SHP77 treated with DMSO at 0.1 percent for 48 hours (cell line): Measurements from ENCODE around the gene ADRA2B.

ENCODE experiments used
- DNase-seq: peaks from one replicate; lab custom pipeline; 2025; lab: John Stamatoyannopoulos, UW

The ADRA2B gene

DNA sequence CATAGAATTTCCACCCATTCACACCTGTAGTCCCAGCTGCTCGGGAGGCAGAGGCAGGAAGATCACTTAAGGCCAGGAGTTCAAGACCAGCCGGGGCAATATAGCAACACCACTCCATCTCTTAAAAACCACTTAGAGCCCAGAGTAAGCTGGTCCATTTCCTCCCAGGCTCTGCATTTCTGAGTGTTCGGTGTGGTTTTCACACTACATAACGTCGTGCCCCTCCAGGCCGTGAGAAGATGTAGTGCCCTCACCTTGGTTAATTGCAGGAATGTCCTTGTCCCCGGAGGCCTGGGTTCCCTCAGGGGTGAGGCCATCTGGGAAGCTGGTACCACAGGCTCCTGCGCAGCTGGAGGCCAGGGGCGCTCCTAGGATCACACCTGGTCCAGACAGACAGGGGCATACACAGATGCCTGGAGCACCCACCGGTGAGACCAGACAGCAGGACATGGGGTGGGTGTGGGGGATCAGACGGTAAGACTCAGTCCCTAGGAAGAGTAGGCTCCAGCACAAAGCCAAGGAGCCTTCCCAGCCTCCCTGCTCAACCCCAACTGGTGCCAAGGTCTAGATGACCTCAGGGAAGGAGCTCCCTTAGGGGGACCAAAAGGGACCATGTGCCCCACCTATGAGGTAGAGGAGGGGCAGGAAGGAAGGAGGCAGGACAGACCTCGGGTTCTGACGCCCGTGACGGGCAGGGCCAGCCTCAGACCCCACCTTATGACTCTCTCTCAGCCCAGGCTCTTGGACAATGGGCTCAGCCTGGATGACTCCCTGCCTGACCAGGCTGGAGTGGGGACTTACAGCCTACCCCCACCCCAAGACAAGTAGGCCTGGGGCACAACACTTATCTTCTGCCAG lies 21.2 kb upstream of the ADRA2B start:
- DNase-seq, result no peak

DNA sequence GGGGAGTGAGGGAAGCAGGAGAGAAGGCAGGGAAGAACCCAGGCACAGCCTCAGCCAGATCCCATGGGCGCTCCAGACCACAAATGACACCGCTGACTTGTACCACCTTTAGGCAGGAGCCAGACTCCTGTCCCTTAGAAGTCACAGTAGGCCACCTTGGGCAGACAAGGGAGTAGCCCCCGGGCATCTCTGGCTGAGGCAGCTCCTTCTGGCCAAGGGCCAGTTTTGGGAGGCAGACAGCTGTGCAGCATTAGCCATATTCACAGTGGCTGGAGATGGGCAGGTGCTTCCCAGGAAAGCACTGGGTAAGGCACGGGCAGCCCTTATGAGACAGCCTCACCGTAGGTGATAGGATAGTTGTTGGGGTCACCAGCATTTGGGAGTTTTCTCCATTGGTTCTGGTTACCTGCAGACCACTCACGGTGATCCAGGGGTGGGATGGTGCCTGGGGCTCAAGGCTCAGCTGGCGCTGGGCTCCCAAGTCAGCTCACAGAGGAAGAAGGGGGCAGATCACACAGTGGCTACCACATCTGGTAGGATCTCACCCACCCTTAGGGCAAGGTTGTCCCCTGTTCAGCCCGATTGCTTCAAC lies 19.9 kb upstream of the ADRA2B start:
- DNase-seq, result no peak

DNA sequence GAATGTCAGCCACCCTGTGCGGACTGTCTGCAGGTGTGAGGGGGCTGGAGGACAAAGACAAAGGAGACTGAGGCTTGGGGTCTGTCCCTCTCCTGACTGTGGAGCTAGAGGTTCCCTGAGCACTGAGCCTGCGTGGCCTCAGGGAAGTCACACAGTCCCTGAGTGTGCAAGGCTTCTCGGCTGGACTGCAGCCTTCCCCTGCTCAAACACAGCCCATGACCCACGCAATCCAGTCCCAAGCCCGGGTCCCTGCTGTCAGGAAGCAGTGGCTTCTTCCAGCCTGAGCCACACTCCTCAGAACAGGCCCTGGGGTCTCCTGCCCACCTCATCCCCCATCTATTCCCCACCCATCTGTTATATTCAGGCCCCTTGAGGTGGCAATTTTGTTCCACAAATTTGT lies 19.2 kb upstream of the ADRA2B start:
- no peak for DNase-seq

DNA sequence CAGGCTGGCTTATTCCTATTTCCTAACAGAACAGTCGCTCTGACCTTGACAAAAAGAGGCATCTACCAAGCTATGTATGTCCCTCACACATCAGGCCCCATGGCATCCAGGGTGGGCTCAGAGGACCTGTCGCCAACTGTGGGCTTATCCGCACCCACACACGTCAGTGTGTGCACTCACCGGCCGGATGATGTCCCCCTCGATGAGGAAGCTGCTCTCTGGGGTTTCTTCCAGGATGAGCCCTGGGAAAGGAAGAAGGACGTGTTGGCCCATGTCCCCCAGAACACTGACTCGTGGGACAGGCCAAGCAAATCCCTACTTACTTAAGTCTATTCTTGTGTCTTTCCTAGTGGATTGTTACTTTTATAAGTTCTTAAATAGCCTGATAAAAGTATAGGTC lies 18.8 kb upstream of the ADRA2B start:
- DNase-seq, result no peak

DNA sequence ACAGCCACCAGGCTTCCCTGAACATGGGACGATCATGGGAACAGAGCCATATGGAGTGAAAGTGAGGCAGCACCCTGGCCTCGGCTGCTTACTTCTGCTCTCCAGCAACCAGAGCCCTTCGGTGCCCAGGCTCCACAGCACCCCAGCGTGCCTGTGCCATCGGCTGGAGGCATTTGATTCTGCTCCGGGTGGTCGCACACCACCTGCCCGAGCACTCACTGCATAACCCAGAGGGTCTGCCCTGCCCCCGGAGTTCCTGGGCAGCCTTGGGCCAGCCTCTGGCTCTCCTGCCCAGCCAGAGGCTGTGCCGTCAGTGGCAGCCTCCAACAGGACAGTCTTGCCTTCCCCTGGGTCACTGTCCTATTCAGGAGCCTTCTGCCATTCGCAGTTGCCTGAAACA lies 18.1 kb upstream of the ADRA2B start:
- DNase-seq, result no peak

DNA sequence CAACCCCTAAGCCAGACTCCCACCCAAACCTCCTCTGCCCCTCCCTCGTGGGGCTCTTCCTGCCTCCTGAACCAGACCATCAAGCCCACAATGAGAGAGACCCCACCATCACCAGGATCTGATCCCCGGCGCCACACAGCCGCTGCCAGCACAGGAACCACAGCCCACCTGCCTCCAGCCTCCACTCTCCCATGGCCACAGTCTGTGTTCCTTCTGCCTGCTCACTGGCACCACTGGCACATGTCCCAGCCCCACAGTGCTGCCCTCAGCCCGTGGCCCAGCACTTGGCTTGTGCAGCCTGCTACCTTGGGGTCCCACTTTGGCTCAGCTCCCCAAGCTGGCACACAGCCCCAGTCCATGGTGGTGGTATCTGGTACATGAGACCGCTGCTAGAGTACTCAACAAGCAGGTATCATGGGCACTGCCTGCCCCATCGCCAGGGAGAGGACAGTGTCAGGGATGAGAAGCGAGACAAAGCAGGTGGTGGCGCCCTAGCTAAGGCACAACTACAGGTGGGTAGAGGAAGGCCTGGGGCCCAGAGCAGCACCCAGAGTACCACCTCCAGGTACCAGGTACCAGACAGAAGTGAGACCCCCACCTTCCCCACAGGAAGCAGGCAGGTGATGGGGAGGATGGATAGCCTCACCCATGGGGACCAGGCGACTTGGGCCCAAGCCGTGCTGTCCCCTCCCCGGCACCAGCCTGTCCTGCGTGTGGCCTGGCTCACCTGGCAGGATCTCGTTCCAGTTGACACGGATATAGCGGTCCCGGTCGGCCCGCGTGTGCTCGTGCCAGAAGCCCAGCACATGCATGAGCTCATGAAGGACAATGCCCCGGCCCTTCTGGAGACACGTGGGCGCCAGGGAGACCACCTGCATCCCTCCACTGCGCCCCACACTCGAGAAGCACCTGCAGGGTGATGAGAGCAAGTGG lies 15.7 kb upstream of the ADRA2B start:
- no peak for DNase-seq

DNA sequence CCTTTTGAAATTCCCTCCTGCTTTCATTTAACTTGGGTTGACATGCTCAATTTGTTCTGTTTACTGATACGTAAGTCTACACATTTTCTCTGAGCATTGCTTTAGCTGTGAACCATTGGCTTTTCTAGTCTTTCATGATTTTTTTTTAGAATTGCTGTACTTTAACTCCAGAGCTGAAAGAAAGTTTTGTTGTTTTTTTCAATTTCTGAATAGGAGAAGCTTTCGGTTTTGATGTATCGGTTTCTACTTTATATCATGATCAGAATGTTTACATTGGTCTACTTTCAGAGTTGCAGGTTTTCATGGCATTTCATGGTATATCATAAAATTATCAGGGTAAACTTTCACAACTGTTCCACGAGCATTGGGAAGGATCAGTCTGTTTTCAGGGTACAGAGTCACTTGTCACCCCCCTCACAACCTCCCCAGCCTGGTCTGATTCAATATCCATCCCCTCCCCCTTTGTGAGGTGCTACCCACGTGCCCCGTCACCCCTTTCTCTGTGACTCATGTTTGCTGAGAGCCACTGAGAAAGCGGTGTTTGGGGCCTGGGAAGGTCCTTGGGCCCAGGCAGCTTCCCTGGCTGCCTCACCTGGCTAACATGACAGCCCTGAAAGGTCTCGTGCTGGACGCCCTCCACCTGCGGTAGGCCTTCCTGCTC lies 14.9 kb upstream of the ADRA2B start:
- DNase-seq, result no peak

DNA sequence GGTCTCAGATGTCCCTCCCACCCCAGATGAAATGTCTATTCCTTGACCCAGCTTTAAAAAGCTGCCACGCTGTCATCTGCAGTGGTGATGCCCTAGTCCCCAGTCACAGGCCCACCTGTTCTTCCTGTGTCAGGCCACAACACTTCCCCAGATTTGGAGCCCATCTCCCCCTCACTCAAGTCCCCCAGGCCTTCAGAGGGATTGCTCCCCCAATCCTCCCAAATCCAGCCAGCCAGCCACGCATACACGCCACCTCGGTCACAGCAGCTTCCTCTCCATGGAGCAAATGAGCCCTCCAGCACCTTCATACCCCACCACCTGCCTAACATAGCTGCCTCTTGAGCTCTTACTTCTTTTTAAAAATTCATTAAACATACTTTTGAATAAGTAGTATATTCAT lies 14.1 kb upstream of the ADRA2B start:
- DNase-seq, result no peak

DNA sequence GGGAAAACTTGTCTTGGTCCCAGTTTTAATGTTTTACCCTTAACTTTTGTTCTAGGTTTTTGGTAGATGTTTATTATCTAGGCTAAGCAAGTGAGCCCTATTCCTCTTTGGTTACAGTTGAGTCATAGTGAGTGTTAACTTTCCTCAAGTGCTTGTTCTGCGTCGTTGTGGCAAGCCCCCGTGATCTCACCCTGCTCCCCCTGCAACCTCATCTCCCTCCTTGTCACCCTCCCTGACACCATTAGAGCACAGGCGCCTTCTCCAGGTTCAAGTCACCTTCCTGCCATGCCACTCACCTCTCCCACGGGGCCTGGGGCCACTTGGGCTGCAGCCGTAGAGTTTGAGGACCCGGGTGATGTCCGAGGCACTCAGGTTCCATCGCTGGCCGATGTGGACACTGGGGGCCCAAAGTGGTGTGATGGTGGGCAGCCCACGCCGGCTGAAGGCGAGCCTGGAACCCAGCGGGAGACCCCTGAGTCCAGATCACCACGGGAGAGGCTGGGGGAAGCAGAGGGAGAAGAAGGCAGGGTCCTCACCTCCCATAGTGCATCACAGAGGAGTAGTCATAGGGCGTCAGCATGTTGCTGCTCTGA lies 13.3 kb upstream of the ADRA2B start:
- DNase-seq, result no peak

DNA sequence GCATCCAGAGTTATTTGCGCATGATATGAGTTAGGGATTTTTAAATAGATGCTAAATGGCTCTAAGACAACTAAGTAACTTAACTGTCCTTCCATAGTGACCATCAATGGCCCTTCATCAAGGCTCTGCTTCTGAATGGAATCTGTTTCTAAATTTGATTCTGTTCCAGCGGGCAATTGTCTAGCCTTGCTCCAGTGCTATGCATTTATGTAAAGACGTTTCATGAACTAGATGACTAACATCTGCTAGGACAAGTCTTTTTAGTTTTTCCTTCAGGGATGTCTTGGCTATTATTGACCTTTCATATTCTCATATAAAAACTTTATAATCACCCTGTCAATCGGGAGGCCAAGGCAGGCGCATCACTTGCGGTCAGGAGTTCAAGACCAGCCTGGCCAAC lies 12.1 kb upstream of the ADRA2B start:
- DNase-seq, result no peak

DNA sequence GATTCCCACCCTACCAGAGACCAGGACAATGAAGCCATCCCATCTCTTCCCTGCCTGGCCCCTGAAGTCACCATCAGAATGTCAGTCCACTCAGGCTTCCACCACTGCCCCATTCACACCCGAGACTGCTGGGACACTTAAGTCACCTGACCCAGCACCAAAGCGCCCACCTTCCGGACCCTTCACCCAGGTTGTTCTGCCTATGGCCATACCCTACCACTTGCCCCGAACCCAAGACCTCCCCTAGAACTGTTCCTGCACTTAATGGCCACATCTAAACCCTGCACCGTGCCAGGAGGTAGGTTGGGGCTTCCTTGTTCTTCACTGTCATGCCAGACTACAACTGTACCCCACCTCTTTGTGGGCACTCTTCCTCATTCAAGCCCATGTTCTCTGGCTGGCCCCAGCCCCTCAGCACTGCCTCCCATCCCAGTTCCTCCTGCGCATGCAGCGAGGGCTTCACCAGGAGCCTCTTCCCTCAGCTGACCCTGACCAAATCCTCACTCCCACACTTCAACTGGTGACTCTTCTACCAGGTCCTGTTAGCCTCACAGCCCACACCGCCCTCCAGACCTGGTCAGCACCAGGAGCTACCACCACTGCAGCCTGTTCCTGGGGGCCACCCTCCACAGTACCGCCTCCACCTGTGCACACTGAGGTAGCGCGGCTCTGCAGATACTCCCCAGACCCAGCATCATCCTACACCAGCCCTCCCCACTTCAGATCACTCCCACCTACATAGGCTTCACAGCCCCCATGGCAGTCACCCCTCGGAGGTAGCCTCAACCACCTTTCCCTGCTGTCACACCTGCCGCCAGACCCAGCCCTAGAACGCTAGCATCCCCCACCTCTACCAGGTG lies 8.3 kb upstream of the ADRA2B start:
- DNase-seq, result no peak

DNA sequence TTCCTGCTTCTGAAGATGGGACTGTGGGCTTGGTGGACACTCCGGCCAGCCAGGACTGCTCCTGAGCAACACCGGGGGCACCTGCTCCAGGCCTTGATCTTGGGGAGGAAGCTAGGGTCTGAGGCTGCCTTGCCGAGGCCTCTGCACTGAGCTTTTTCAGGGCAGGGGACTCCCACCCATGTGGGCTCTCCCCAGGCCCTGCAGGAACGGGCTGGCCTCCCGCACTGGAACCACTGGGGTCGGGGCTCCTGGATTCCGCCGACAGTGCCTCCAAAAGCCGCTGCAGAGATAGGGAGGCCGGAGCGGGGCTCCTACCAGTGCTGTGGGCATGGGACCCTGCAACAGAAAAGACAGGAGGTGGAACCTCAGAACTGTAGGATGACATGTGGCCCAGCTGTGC lies 7.6 kb upstream of the ADRA2B start:
- no peak for DNase-seq

DNA sequence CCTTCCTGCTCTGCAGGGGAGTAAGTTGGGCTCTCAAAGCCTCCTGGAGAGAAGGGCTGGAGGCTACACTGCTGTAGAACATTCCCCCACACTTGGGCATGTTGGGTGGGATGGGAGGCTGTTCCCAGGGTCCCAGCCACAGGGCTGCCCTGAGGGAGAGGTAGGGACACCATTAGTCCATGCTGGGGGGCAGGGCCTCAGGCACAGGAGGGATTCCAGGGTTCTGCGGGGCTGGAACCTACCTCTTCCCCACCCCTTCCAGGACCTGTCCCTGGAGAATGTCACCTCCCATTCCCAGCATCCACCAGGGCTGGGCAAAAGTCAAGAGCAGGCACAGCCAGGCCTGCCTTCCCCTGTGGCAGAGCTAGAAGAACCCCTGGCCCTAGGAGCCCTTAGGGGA lies 6.9 kb upstream of the ADRA2B start:
- no peak for DNase-seq

DNA sequence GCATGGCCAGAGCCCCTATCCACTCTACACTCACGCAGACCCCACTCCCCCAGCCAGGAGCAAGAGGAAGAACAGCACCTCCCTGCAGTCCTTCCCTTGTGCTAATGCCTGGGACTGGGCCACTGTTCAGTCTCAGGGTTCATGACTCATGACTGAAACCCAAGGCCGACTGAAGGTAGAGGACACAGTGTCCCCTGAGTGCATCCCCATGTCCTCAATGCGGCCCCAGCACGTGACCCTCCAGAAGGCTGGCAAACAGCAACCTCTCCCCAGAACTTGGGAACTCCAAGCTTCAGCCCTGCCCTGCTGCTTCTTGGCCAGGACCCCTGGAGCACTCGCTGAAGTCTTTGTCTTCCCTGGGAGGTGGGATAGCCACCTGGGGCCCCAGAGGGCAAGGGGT lies 6.0 kb upstream of the ADRA2B start:
- no peak for DNase-seq

DNA sequence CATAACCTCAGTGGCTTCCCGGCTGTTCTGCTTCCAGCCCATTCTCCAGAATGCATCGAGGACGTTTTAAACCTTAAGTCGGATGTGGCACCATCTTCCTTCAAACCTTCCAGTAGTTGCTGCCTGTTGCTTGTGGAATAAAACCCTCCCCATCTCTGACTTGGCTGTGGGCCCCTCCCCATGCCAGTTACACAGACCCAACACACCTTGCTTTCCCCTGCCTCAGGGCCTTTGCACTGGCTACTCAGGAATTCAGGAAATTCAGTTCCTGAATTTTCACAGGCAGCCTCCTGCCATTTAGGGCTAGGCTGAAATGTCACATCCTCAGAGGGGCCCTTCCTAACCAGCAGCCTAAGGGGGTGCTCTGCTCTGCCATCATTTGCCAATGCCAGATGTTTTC lies 5.0 kb upstream of the ADRA2B start:
- no peak for DNase-seq

DNA sequence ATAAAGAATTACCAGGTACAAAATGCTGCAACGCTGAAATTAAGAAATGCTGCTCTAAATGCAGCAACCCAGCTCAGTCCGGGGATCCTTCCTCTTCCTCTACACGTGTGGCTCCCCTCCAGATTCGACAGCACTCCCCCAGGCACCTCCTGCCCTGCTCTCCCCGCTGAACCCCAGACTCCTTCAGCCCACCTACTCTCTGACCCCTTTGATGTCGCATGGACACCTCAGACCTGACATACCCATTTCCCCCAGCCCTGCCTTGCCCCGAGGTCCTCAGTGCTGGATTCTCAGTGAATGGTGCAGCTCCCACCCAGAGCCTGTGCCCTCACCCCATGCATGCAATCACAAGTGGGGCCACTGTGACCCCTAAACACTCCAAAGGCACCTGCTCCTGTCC lies 4.6 kb upstream of the ADRA2B start:
- no peak for DNase-seq

DNA sequence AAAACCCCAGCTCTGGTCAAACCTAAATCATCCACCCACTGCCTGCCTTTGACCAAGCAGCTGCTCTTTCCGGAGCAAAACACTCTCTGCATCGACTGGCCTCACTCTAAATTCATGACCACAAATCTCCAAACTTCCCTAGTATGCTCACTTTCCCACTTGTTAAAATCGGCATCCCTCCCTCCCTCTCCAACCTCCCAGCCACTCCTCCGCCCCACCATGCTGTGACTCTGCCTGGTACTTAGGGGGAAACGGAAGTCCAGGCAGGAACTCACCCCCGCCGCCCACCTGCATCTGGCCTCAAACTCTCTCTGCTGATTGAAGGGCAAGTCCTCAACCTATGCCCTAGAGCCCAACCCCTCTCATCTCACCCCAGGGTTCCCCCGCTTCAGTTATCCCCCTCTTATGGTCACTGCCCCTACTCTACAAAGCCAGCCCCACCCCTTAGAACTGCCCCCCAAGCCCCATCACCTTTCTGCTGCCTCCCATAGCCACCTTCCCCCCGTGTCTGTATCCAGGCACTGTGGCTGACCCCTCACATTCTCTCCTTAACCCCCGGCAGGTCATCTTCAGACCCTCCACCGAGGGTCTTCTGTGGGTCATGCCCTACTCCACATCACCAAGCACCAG lies 3.8 kb upstream of the ADRA2B start:
- no peak for DNase-seq

DNA sequence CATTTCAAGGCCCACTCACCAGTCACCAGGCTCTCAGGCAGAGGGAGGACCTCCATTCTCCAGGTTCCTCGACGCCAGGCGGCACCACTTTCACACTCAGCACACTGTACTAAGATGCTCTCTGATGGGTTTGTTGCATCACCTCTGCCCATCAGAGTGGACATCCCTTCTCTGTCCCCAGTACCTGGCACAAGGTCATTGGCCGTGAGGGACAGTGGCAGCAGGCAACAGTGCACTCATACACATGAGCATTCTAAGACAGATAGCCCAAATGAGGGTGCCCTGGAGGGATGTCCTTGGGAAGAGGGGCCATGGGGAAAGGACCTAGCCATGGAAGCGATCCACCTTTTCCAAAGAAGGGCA lies 3.0 kb upstream of the ADRA2B start:
- no peak for DNase-seq

DNA sequence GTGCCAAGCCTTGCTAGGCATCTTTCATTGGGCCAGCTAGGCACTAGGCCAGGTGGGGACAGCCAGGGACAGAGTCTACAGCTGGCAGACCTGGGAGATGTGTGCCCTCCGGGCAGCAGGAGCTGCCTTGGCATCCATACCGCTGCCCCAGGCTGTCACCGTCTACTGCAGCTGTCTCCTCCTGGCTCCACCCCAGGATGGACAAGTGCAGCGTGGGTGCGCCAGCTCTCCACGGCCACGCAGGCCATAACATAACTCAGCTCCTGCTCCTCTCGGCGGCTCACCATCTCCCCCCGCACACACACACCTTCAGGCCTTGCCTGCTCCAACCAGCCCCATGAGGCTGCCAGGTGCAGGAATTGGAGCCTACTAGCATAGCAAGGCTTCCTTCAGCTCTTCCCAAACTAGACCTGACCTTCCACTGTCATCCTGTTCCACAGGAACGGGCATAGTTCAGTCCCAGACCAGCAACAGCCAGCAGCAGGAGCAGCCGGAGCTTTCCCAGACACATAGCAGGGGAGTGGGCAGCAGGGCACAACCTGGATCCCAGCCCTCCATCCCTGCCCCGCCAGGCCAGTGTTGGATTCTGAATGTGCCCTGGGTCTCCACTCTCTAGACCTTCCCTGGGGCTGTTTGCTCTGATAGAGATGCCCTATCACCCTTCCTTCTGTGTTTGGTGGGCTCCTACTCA lies 2.5 kb upstream of the ADRA2B start:
- DNase-seq, result no peak
